A204.1 (cell line): Measurements from ENCODE around the gene TTC32.
"Not testable (repeated sequence)": the region's sequence is repeated elsewhere in the genome, so short reads cannot be mapped to it uniquely, and the experiment has no call there.

Source experiments
- FAIRE-seq: peaks from 2 replicates; lab custom pipeline; 2012; peaks lifted over from hg19 to GRCh38; lab: Jason Lieb, UNC

TTC32 gene

DNA sequence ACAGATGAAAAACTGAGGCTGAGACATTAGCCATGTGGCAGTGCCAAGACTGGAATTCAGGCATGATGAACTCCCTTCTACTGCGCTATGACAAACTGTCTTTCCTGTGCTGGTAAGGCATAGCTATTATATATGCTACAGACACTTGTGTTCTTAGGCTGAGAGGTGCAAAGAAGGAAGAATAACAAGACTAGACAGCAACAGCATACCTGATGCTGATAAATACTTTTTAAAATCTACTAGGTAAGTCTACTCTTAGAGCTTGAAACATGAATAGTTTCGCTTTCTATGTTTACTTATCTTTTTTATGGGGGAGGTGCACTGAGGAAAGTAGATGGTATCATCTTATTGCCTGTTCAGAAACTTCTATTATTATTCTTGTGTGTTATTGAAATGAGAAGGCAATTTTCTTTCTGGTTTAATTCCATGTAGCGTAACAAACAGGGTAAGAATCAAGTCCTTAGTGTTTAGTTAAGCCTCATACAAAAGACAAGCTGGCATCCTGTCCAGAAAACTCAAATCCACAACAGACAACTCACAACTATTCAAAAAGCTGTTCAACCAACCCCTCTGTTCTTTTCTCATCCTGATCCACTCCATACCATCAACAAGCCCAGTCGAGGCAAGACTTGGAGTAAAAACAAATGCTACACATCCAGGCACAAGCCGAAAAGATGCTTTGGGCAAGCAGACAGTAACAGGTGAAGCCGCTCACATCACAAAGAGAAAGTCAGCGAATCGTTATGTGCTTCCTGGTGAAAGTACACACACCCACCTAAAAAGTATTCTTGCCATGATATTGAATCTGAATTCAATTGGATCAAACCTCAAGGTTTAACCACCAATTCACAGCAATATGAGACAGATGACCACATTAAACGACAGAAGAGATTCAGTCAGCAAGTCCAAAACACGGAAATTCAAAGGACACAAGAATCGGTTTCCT lies 1.5 kb downstream of the TTC32 start:
- FAIRE-seq, result no peak

DNA sequence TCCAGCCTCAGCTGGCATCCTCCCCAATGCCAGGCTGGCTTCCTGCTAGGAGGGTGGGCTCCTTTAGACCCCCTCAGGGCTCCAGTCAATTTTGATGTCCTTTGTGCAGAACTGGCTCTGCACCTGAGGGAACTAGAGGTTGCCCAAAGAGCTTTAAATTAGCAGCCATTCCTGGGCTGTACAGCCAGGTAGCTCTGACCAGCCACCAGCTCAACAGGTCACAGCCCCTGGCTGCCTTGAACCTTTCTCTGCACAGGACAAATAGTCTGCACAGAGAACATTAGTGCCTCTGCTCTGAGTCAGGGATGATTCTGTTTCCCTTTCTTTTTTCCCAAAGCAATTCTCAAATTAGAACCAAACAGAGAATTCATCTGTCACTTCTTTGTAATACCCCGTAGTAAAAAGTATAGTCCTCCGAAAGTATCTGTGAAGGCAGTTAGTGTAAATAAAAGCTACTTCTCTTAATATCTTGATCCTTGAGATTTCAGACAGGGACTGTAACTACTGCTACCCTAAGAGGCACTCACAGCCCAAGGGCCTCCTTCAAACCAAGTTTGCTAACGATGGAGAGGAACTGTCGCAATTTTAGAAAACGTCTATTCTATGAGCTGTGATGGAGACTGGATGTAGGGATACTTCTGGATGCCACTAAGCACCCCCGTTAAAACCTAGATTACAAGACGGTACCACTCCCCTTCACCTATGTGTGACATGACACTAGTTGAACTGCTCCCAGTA lies 3.0 kb downstream of the TTC32 start:
- FAIRE-seq, result no peak

DNA sequence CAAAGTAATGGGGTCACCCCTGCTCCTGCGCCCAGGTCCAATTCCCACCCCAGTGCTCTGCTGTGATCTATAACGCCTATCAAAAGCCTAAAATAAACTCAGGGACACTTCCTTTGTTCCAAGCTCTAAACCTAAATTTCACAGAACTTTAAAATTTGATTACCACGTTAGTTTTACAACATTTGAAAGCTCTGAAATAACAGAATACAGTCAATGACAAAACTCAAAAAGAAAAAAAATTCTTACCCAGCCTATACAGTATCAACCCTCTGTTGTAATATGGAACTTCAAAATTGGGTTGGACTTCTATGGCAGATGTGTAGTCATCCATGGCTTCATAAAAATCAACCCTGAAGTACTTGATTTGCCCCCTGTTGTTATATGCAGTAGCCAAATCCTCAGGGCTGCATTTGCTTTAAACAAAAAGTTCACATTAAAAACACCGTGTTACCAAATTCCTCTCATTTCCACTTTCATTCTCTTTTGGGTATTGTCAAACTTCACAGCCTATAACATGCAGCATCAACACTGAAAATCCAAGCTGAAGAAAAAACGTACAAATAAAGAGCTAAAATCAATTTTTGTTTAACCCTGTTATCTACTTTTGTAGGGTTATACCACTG lies 4.0 kb downstream of the TTC32 start:
- FAIRE-seq, result no peak

DNA sequence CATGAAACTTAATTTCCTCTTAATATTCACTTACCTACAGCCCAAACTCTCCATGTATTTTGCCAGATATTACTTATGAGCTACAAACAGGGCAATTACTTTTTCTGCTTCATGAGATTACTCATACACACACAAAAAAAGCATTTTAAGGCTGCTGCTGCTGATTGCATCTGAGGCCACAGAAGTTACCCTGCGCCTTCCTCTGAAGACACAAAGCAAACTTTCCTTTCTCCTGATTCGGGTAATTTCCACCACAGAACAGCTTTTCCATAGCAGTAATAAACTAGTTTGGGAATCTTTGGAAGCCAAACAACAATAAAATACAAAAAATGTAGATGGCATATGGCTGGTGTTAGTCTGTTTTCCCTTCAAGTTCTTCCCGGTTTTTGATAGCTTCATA lies 6.2 kb downstream of the TTC32 start:
- FAIRE-seq, result no peak

DNA sequence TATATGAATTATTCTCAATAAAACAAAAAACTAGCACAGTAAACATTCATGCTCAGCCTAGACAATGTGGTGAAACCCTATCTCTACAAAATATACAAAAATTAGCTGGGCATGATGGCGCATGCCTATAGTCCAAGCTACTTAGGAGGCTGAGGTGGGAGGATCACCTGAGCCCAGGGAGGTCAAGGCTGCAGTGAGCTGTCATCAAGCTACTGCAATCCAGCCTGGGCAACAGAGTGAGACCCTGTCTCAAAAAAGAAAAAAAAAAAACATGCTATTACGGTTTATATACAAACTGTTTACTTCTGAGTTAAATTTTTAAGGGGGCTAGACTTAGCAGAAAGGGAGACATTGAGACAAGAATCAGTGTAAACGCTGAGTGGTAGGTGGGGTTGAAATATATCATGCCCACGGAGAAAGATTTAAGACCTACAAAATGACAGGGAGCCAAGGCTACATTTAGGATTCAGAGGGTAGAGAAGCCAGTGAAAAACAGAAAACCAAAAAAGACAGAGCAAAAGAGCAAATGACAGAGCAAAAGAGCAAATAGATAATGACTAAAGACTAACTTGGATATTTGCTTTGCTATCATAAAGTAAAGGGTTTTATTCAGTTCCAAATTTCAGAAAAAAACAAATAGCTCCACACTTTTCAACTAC lies 7.5 kb downstream of the TTC32 start:
- no peak for FAIRE-seq

DNA sequence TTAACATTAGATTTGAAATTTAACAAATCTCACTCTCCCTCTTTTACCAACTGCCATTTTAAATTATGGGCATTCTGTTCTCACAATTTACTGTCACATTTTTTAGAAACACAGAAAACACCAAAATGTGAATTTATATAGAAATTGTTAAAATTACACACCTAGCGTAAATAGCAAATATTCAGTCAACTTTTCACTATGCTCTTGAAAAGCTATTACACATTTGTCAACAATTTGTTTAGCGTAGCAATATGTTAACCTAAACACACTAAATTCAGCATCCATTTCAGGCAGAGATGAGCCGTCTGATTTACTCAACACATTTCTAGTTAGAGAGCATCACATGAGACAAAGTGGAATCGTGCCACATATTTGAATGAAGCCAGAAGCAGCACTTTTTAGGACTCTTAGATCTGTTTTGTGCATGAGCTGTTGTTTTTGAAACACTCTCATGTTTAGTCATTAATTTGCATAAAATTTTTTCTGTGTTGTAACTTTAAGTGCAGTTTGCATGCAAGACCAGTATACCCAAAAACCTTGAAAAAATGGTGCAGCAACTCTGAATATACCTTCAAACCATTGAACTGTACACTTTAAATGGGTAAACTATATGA lies 8.2 kb downstream of the TTC32 start:
- FAIRE-seq, result no peak

DNA sequence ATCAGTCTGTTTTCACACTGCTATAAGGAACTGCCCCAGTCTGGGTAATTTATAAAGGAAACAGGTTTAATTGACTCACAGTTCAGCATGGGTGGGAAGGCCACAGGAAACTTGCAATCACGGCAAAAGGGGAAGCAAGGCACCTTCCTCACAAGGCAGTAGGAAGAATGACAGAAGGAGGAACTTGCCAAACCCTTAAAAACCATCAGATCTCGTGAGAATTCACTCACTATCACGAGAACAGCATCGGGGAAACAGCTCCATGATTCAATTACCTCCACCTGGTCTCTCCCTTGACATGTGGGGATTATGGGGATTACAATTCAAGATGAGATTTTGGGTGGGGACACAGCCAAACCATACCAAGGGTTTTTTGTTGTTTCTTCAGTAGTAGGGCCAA lies 9.8 kb downstream of the TTC32 start:
- not testable (repeated sequence) for FAIRE-seq

DNA sequence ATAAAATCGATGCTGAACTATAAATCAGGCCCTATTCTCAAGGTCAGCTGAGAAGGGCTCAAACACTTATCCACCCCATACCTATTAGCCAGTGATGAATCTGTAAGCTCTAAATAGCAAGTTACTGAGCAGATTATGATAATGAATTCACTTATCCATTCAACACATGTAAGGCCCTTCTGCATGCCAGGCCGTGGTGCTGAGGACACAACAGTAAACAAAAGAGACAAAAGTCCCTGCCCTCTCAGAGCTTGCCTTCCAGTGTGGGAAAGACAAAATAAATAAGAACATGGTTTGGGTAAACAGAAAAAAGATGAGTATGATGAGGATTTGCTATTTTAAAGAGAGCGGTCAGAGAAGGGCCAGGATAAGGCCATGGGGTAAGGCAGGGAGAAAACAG lies 11.7 kb downstream of the TTC32 start:
- FAIRE-seq, result no peak

DNA sequence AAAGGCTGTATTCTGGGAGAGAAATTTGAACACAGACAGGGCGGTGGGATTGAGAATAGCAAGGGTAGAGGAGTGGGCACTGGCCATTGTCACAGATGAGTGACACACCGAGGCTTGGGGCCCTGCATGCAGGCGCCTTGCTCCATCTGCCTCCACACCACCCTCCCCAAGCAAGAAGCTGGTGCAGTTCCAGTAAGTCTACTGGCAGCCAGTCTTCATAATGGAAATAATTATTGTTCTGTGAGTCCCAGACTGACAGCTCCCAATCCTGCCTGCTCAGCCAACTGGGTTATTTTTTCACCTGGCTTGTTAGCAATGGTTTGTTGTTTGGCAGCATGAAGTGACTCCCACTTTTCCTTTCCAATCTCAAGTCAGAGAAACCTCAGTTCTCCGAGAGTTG lies 13.0 kb downstream of the TTC32 start:
- no peak for FAIRE-seq

DNA sequence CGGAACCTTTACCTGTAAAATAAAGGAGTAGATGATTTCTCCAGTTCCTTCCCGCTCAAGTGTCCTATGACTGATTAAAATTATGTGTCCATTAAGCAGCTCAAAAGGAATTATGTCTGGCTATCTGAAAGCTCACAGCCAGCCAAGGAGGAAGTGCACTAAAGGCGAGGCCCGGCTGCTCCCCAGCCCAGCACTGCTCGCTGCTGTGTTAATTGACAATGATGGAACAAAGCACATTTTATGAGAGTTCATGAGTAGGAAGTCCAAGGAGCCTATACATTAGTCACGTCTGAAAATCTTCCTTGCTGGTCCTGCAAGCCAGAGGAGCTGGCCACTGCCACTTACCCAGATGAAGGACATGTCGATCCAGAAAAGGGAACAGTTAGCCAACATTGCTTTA lies 14.3 kb downstream of the TTC32 start:
- no peak for FAIRE-seq

DNA sequence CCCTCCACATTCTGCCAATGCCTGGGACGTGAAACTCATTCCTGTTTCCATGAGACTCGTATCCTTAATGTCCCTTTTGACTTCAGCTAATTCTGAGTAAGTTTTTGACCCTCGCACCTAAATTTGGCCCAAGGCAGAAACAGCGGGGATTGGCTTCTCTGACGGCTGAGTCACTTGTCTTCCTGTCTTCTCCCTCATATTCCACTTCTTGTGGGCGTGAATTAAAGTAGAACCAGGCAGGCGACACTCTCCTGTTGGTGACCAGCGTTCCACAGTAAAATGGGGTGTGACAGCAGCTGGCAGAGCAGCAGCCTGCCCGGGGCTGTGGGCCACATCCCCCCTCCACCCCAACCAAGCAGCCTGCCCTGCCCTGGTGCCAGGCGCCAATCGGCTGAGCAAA lies 15.5 kb downstream of the TTC32 start:
- no peak for FAIRE-seq

DNA sequence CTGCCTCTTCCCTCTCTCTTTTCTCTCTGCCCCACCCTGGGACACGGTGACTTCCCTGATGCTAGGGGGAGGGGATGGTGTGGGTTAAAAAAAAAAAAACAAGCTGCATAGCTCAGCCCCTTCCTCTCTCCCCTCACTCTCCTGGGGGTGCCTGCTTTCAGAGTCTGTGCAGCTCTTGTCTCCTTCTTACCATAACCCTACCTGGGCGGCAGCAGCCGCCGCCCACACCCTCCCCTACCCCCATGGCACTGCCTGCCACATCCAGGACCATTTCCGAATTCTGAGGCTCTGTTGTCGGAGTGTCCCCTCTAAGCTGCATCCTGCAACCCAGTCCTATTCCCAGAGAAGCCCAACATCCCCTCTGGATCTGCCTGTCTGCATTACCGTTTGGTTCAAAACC lies 16.0 kb downstream of the TTC32 start:
- FAIRE-seq, result no peak

DNA sequence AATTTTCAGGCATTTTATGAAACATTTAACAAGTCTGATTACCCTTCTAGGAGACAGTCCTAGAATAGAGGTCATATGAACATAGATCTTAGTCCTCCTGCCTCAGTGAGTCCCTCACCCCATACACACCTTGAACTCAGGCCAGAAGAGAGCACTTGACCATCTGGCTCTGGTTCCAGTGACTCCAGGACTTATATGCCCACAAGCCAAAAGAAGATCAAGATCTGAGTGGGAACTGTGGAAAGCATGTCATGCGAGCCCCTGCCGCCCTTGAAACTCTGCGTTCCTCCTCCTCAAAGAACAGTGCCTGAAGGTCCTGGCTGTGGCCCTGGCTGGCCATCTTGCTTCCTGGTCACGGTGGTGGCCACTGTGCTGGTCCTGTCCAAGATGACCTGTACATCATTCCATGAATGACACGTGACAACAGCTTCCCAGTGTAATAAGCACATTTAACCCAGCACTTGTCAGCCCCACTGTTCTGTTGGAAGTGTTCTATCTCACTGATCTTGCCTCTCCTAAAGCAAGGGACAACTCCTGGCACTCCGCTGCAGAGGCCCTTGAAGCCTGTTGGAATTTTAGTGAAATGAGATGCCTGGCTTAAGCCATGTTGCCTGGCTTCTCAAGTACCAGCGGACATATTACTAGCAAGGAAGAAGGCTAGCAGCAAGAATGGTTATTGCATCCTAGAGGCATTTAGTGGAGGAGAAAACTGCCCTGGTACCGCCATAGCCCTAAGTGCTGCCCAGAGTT lies 17.6 kb downstream of the TTC32 start:
- no peak for FAIRE-seq

DNA sequence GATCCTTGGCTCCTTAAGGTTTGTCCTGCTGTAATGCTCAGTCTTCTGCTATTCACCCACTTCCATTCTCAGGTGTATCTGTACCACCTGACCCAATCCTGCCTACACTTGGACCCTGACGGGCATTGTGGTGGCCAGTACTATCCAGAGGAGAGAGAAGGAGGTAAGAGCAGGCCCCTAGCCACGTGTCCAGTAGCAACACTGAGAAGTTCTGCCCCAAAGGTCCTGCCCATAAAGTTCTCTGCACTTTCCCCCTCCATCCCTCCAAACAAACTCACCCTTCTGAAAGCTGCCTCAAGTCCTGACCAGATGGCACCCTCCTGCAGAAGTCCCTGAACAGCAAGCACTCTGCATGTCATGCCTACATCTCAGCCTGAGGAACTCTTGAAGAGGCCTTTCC lies 18.3 kb downstream of the TTC32 start:
- no peak for FAIRE-seq

DNA sequence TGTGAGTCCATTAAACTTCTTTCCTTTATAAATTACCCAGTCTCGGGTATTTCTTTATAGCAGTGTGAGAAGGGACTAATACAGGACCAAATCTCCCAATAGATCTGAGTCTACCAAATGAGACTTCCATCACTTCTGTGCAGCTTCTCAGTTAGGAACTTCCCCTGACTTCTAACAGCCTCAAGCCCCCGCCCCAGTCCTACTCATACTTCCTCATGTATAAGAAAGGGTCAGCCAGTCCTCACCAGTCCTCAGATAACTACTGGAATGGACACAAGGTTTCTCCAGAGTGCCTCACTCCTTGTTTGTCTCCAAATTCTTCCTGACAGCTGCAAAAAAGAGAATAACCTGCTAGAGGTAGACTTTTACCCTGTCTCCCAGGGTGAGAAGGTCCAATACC lies 19.5 kb downstream of the TTC32 start:
- FAIRE-seq, result no peak

DNA sequence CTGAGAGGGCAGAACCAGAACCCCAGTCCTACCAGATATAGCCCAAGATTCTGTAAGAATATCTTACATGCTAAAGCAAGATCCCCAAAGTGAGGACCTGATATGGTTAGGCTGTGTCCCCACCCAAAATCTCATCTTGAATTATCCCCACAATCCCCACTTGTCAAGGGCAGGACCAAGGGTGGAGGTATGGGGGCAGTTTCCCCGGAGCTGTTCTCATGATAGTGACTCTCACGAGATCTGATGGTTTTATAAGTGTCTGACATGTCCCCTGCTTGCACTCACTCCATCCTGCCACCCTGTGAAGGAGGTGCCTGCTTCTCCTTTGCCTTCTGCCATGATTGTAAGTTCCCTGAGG lies 19.9 kb downstream of the TTC32 start:
- no peak for FAIRE-seq

DNA sequence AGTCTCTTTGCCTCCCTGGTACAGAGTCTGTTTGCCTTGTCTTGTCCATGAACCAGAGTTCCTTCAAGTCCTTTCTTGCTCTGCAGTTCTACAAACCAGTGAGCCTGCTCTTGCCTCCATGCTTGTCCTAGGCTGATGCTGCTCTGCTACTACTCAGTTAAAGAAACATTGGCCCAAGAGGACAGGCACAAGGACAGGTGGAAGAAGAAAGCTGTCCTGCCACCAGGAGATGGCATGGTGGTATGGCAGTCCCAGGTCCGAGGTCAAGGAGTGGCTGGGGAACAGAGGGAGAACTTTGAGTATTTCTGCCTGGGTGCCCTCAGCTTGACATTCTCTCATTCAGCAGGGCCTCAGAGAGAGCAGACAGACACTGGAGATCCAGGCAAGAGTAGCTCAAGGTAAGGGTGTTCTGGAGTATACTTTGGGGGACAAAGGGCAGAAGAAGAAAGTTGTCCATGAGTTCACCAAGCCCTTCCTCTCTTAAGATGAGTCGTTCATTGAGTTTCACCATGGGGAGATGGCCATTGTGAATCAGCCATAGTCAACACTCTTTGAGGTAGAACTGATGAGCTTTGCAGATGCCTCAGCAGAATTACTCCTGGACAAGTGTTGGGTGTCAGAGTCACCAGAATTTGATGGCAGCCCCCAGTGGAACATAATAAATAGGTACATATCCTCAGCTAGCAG lies 20.4 kb downstream of the TTC32 start:
- no peak for FAIRE-seq

DNA sequence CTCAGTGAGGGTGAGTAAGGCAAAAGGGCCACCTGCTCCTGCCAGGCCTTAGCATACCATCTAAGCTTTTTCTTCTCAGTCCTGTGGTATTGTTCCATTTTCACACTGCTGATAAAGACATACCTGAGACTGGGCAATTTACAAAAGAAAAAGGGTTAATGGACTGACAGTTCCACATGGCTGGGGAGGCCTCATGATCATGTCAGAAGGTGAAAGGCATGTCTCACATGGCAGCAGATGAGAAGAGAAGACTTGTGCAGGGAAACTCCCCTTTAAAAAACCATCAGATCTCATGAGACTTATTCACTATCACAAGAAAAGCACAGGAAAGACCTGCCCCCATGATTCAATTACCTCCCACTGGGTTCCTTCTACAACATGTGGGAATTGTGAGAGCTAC lies 21.6 kb downstream of the TTC32 start:
- not testable (repeated sequence) for FAIRE-seq

DNA sequence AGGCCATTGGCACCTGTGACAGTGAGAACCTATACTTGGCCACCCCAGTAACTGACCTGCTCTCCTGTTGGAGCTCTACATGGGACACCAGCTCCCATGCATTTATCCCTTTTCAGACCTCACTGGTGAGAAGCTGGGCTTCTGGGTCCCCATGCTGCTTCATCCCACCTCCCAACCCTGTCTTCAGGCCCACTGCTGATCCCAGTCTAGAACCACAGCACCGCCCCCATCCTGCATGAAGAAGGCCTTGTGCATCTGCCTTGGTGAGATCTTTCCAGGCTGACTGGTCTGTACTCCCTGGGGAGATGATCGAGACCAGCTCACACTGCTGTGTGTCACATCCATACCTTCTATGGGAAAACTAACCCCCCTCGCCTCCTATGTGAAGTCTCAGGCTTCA lies 22.7 kb downstream of the TTC32 start:
- FAIRE-seq, result no peak

DNA sequence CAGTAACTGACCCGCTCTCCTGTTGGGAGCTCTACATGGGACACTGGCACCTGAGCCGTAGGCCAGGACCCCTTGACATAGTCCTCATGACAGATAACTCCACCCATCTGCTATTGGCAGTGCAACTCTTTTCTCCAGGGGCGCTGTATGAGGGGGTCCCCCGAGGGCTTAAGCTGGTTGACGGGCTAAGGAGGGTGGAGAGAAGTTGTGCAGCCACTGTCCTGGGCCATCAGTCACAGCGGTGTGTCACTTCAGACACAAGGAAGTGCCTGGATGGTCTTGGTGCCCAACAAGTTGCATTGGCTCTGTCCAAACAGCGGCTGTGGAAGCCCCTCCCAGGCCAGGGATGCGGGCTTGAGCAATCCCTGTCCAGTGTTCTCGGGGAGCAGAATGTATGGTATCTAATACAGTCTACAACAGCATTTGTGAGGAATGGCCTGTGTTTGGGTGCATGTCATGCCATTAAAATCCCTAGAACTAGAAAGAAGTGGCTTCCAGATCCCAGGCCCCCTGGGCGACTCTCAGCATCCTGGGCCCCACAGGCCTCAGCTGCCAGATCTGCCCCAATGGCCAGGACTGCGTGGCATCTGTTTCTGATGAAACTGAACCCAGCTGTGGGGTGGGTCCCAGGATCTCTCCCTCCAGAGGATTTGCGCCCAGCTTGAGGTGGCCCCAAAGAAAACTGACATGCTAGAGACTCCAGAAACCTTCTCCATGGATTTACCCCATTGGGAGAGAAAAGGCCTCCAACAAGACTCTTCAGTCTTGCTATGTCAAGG lies 23.3 kb downstream of the TTC32 start:
- no peak for FAIRE-seq
